Measurements from ENCODE around the gene MBTPS1.
"Not testable (repeated sequence)": the region's sequence is repeated elsewhere in the genome, so short reads cannot be mapped to it uniquely, and the experiment has no call there.

The MBTPS1 gene

GRCh38 chr16:84136331-84137125 is 19.8 kb upstream of the MBTPS1 start:
- DNase-seq: no peak

DNA sequence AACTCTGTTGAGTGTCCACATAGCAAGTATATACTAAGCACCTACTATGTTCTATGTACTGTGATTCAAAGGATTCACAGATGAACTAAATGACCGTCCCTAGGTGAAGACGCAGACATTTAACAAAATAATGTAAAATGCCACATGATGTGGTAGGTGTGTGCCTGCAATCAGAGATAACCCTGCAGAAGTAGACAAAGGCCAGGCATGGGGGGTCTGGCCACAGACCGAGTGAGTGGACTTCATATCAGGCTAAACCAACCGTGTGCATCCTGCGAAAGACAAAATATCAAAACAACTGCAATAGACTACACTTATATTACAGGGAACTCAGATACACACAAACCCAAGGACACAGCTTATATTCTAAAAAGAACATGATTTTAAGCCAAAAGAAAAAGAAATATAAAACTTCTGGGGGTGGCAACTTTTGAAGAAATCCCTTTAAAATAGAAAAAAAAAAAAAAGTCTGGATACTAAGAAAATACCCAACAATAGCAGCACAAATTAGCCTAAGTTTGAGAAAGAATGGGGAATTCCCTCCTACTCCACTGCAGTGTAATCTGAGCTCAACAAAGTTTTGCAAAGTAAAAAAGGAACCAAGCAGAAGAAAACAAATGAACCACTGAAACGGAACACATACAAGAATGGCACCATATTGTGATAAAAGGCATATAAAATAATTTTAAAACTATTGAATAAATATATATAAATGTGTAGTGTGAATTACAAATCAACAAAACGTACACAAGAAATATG is 16.0 kb upstream of the MBTPS1 start:
- DNase-seq: no peak

DNA sequence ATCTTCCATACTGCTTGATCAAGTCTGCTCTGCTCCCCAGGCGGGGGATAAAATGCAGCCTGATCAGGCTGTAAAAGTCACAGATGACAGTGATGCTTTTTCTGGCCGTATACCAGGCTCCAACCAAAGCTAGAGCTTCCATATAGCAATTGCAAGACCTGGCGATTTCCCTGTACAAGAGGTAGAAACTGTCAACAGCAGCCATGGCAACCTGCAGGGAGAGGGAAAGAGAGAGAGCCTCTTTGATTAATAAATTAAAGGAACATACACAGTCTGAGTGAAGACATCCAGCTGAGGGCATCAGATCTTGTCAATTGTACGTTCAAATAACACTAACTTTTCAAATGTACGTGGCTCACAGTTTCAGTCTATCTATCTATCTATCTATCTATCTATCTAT is 14.4 kb upstream of the MBTPS1 start:
- no peak for DNase-seq

GRCh38 chr16:84124257-84125073 is 7.7 kb upstream of the MBTPS1 start:
- DNase-seq: no peak

DNA sequence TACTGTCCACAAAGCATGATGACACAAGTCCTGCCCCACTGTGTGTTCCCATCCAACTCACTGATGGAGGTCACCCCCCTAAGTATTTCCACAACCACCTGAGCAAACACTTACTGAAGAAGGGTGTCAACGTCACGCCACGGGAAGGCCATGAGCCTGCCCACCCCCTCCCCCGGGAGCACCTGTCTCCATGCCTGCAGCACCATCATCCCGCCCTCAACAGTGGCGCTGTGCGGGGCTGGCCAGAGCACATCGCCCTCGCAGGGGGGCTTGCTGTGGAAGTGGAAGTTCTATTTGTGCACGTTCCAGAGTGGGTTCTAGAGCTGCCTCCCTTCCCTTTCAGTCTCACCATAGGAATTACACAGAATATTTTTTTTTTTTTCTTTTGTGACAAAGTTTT is 4.3 kb upstream of the MBTPS1 start:
- DNase-seq: no peak

DNA sequence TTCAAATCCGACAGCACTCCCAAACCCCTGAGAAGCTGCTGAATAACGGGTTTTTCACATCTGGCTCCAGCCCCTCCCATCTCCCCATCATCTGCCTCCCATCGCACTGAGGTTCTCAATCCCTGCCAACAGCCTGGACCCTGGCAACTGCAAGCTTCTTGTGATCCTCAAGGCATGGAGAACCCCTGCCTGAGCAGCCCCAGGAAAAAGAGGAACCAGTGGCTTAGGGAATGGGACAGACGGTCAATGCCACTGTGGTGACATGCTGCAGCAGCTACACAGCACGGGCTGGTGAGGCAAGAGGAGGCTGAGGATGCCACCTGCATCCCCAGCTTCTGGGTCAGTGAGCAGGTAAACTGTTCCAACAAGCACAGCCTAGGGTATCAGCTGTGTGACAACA is 3.3 kb upstream of the MBTPS1 start:
- DNase-seq: no peak

DNA sequence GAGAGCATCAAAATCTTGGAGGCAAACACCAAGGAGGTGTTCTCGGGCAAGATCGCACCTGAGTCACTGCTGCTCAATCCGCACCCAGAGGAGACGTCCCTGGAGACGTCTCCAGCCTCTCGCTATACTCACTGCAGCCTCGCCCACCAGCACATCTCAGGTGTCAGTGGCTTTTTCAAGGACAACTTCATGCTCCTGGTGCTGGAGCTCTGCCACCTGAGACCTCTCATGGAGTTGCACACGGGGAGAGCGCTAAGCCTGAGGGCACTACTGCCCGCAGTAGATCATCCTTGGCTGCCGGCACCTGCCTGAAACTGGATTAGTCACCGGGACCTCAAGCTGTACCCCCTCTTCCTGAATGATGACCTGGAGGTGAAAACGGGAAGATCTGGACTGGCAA is 2.6 kb upstream of the MBTPS1 start:
- DNase-seq: no peak

DNA sequence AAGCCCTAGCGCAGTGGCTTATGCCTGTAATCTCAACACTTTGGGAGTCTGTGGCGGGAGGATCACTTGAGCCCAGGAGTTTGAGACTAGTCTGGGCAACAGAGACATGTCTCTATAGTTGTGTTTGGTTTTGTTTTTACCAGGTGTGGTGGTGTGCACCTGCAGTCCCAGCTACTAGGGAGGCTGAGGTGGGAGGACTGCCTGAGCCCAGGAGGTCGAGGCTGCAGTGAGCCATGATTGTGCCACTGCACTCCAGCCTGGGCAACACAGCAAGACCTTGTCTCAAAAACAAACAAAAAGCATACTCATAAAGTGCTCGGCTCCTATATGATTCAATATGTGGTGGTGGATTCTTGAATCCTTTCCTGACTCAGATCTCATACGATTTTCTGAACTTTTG is 1.6 kb upstream of the MBTPS1 start:
- DNase-seq: not testable (repeated sequence)

- DNase-seq: peak; percentile 15
These were observed 727 bp upstream of the MBTPS1 start for GRCh38 chr16:84117494-84117843.

GRCh38 chr16:84115919-84116719 is 623 bp downstream of the MBTPS1 start:
- DNase-seq: no peak

GRCh38 chr16:84111949-84112348 is 4.8 kb downstream of the MBTPS1 start:
- not testable (repeated sequence) for DNase-seq

GRCh38 chr16:84111525-84111924 is 5.2 kb downstream of the MBTPS1 start:
- no peak for DNase-seq

DNA sequence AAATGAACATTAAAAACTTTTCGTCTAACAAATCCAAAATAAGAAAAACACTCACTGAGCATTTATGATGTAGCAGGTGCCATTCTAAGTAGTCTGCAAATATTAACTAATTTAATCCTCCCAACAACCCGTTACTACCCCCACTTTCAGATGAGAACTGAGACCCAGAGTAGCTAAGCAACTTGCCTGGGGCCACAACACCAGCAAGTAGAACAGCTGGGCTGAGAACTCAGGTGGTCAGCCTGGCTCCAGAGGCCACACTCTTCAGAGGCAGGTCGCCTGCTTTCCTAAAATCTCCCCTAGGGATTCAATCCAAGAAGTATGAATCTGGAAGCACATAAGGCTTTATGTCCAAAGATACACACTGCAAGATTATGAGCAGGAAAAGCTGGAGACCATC is 6.2 kb downstream of the MBTPS1 start:
- DNase-seq: no peak

GRCh38 chr16:84109598-84110335 is 7.0 kb downstream of the MBTPS1 start:
- DNase-seq: no peak

DNA sequence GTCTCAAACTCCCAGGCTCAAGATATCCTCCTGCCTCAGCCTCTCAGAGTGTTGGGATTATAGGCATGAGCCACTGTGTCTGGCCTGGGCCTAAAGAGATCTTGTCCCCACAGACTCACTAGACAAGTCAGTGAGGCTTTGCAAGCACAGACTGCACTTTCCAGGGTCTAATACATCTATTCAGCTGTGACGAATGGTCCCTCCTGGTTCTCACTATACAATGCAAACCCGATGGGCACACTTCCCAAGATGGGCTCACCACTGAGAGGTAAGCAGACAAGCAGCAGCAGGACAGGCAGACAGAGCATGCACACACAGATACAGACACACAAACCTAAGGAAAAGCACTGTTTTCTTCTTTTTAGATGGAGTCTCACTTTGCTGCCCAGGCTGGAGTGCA is 8.8 kb downstream of the MBTPS1 start:
- no peak for DNase-seq

GRCh38 chr16:84105948-84106740 is 10.6 kb downstream of the MBTPS1 start:
- DNase-seq: no peak

DNA sequence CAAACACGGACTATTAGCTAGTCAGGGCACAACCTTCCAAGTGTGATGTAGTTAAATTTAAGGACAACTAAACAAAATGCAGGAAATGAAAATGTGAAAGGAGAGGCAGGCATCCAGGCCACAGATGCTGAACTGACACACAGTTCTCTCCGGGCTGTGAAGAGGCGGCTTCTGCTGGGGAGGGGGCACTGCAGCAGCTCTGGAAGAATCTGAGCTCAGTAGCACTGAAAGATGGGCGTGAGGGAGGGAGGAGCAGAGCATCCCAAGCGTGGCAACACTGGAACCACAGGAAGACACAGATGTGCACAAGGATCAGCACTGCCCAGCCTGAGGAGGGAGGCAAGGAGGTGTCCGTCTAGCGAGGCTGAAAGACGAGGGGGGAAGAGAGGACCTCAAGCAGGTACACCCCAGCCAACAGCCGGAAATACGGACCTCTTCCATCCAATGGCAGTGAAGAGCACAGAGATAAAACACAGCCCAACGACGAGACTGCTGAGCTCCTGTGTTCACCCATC is 11.4 kb downstream of the MBTPS1 start:
- no peak for DNase-seq

DNA sequence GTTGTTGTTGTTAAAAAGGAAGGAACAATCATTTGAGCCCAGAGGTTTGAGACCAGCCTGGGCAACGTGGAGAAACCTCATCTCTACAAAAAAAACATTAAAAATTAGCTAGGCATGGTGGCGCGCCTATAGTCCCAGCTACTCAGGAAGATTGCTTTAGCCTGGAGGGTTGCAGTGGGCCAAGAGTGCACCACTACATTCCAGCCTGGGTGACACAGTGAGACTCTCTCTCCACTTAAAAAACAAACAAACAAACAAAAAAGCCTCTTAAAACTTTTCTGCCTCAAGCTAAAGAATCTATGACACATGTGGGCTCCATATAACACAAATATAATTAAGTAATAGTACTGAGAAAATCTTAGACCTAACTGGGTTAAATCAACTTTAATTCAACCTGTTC is 12.5 kb downstream of the MBTPS1 start:
- no peak for DNase-seq

- no peak for DNase-seq
These were observed 13.1 kb downstream of the MBTPS1 start for GRCh38 chr16:84103678-84104077.

DNA sequence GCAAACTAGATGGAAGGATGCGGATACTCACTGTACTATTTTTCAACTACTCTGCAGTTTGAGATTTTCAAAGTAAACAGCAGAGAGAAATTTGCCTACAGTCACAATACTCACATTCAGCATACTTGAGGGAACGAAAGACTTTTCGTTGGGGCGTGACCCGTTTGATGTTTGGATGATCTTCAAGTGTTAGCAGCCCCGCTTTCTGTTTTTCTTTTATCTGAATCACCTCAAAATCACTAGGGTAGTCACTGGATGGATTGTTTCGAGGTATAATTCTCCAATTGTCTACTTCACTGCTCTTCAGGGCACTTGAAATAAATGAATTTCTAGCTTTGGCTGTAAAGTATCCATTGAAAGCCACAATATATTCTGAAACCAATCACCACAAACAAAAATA is 17.8 kb downstream of the MBTPS1 start:
- no peak for DNase-seq

DNA sequence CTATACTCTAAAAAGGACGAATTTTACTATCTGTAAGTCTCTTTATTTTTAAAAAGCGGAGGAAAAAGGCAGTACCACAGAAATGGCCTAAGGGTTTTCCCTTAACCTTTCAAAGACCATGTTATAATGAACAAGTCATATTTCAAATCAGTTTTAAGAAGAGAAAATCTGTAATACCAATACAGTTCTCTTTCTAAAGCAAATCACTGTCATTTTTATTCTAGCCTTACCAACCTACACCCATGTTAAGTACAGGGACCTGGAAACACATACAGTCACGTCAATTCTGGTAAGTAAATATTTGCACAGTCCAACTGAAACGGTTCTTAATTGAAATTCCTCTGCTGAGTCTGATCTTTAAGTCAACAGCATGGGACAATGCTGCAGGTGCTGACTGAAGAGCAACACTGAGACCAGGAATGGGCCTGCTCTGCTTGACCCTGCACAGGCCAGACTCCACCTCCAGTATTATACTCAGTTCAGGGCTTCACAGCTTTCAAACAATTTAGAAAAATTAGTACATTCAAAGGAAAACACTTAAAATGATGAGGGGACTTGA is 20.2 kb downstream of the MBTPS1 start:
- DNase-seq: no peak
